Mesendoderm (in vitro differentiated cells): ENCODE data around the gene JPH3.

Source experiments
- DNase-seq: peaks from one replicate; pipeline ENCODE4 v3.0.0; 2013
- H2AK5ac ChIP-seq: 2 replicates; pipeline ENCODE4 v1.6.1; 2013; ENCODE audit warnings: low read length, inconsistent platforms
- H2BK120ac ChIP-seq: 2 replicates; pipeline ENCODE4 v1.6.1; 2013; ENCODE audit warnings: low read depth, mild to moderate bottlenecking, low read length, moderate library complexity, mixed read lengths
- H2BK15ac ChIP-seq: replicated peaks from 2 replicates; pipeline ENCODE4 v1.6.1; 2013; ENCODE audit warnings: low read depth, mild to moderate bottlenecking, moderate library complexity
- H2BK5ac ChIP-seq: 2 replicates; pipeline ENCODE4 v1.6.1; 2013; ENCODE audit warnings: low read length, inconsistent platforms
- H3K18ac ChIP-seq: 2 replicates; pipeline ENCODE4 v1.6.1; 2013; ENCODE audit warnings: mild to moderate bottlenecking, low read length, mixed read lengths
- H3K23ac ChIP-seq: one replicate; pipeline ENCODE4 v1.6.1; 2013; ENCODE audit warnings: low read length
- H3K27ac ChIP-seq: 2 replicates; pipeline ENCODE4 v1.5.1; 2013; ENCODE audit warnings: low read depth, mild to moderate bottlenecking, inconsistent platforms, low read length, moderate library complexity
- H3K27me3 ChIP-seq: 2 replicates; pipeline ENCODE4 v1.6.1; 2013; ENCODE audit warnings: low read length, control low read depth, mild to moderate bottlenecking, inconsistent platforms; ENCODE audit not compliant: insufficient read depth, poor library complexity
- H3K36me3 ChIP-seq: 2 replicates; pipeline ENCODE4 v1.6.1; 2013; ENCODE audit warnings: low read length, inconsistent platforms; ENCODE audit not compliant: control insufficient read depth, insufficient read depth
- H3K4ac ChIP-seq: one replicate; pipeline ENCODE4 v1.6.1; 2013; ENCODE audit warnings: low read depth, mild to moderate bottlenecking, low read length, moderate library complexity
- H3K4me1 ChIP-seq: 2 replicates; pipeline ENCODE4 v1.6.1; 2013; ENCODE audit warnings: low read depth, low read length, inconsistent platforms; ENCODE audit not compliant: control insufficient read depth
- H3K4me2 ChIP-seq: 2 replicates; pipeline ENCODE4 v1.6.1; 2013; ENCODE audit warnings: low read length
- H3K4me3 ChIP-seq: 2 replicates; pipeline ENCODE4 v1.5.1; 2013; ENCODE audit warnings: mild to moderate bottlenecking, low read length
- H3K56ac ChIP-seq: one replicate; pipeline ENCODE4 v1.6.1; 2013; ENCODE audit warnings: low read length
- H3K79me1 ChIP-seq: 2 replicates; pipeline ENCODE4 v1.6.1; 2013; ENCODE audit warnings: low read length, inconsistent platforms
- H3K79me2 ChIP-seq: 2 replicates; pipeline ENCODE4 v1.6.1; 2013; ENCODE audit warnings: mild to moderate bottlenecking, low read length; ENCODE audit not compliant: control insufficient read depth, insufficient read depth
- H3K9ac ChIP-seq: 2 replicates; pipeline ENCODE4 v1.6.1; 2013; ENCODE audit warnings: low read length, inconsistent platforms
- H4K5ac ChIP-seq: one replicate; pipeline ENCODE4 v1.6.1; 2013; ENCODE audit warnings: low read length
- H4K8ac ChIP-seq: one replicate; pipeline ENCODE4 v1.6.1; 2013; ENCODE audit warnings: low read depth, mild to moderate bottlenecking, control low read depth, low read length, moderate library complexity
- WGBS: extraction: QIAGEN DNeasy Blood & Tissue Kit; methylation state at CpG from one replicate; pipeline ENCODE4 v1.1.7; 2013; ENCODE audit warnings: low lambda C conversion rate, missing lambda C conversion rate; ENCODE audit not compliant: insufficient coverage; ENCODE audit errors: extremely low coverage; 5-methylcytosine and 5-hydroxymethylcytosine counted together

The JPH3 gene

DNA sequence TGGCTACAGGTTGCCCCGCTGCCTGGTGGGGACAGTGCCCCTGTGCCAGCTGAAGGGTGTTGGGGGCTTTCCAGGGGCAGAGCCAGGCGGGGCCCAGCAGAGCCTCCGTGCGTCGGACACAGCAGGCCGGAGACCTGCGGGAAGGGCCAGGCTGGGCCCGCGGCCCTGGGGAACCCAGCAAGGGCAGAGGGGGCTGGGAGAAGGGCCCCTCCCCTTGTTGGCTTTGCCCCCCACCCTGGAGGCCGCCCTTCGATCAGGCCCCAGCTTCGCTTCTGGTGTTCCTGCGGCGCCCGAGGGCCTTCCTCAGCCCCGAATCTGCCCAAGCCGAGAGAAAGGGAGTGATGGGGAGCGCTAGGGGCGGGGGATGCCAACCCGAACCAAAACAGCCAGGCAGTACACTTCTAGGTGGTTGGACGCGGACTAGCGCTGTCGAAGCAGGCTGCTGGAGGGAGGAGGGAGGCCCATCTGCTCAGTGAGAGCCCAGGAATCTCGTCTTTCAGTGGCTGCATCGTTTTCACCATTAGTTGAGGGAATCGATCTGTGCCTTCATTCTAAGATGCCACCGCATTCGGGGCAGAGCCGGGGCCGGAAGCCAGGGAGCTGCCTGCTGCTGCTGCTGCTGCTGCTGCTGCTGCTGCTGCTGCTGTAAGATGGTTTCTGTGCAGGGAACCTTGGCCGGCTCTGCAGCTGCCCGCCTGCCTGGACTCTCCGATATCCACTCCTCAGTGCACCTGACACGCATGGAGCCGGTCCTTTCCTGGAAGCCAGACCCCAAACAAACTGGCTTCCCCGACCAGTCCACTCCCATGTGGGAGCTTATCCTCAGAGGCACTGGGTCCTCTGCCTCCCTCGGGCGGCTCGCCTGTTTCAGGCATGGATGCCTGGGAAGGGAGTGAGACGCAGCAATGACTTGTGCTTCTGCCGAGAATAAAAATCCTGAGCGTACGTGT, 1.7 kb downstream of the JPH3 start:
- no CpG with 5 or more reads among the region's 44 CpGs for whole genome bisulfite sequencing
- no peak overlapping the region for H3K4ac ChIP-seq
- H3K18ac ChIP-seq = no peak overlapping the region
- H2BK5ac ChIP-seq = no peak overlapping the region
- no peak overlapping the region for H2BK15ac ChIP-seq
- no peak overlapping the region for H3K27ac ChIP-seq
- H3K9ac ChIP-seq = peak overlapping the region; percentile 88
- H4K8ac ChIP-seq = no peak overlapping the region
- no peaks in the 10 kb centered on the region for H3K4me1 ChIP-seq
- H3K36me3 ChIP-seq = no peaks in the 10 kb centered on the region
- H4K5ac ChIP-seq = no peak overlapping the region
- peak; percentile 46 for DNase-seq
- H3K27me3 ChIP-seq = no peaks in the 10 kb centered on the region
- no peak overlapping the region for H2BK120ac ChIP-seq
- no peaks in the 10 kb centered on the region for H3K79me2 ChIP-seq
- H3K23ac ChIP-seq = no peak overlapping the region
- peaks cover 6% of the 10 kb centered on the region for H3K79me1 ChIP-seq
- no peak overlapping the region for H2AK5ac ChIP-seq
- H3K4me2 ChIP-seq = peak overlapping the region; percentile 47
- peak overlapping the region; percentile 75 for H3K56ac ChIP-seq
- H3K4me3 ChIP-seq = peak overlapping the region; percentile 87

DNA sequence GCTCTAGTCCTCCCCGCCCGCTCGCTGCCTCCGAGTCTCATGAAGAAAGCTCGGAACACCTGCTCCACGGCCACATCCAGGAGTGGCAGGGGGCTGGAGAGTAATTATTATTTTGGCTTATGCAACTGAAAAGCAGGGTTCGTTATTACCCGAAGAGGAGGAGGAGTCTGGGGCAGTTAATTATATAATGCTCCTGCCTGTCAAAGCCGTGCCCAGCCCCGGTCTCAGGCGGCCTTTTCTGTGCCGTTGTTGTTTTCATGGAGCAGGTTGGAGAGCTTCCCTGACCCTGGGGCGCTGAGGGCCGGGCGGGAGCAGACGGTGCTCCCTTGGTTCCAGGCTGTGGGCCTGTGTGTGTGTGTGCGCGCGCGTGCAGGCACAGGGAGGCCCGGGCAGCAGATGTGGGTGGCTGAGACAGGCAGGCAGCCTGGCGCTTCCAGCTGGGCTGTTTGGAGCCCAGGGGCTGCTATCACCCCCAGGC, 2.4 kb downstream of the JPH3 start:
- Histone ChIP-seq H3K56ac (no peak overlapping the region), H2BK5ac (no peak overlapping the region), H3K27me3 (no peaks in the 10 kb centered on the region), H2BK15ac (no peak overlapping the region), H4K5ac (no peak overlapping the region), H3K79me1 (peaks cover 6% of the 10 kb centered on the region), H2AK5ac (no peak overlapping the region), H3K36me3 (no peaks in the 10 kb centered on the region), H3K79me2 (no peaks in the 10 kb centered on the region), H3K27ac (no peak overlapping the region), H2BK120ac (no peak overlapping the region), H3K4me3 (no peak overlapping the region), H3K9ac (no peak overlapping the region), H3K23ac (no peak overlapping the region), H4K8ac (no peak overlapping the region), H3K4me1 (no peaks in the 10 kb centered on the region), H3K18ac (no peak overlapping the region), H3K4me2 (no peak overlapping the region), H3K4ac (no peak overlapping the region)
- no CpG with 5 or more reads among the region's 22 CpGs for WGBS
- no peak for DNase-seq

DNA sequence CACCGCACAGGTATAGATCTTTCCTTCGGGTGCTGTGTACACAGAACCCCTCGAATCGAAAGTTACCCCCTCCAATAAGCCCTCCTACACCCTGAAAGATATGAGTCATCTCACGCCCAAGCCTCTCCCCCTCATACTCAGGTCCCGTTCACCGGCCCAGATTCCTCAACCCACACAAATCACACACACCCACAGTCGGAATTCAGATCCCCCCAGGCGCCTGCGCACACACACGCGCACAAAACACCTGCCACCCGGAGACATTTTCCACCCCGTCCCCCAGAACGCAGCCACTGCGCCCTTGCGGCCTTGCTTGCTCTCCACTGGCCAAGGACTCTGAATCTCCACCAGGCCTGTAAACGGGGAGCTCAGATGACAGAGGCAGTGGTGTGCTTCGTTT, 4.9 kb downstream of the JPH3 start:
- Histone ChIP-seq H3K4me3 (no peak overlapping the region), H3K4ac (no peak overlapping the region), H2BK5ac (no peak overlapping the region), H3K36me3 (no peaks in the 10 kb centered on the region), H4K8ac (no peak overlapping the region), H3K79me2 (no peaks in the 10 kb centered on the region), H2BK15ac (no peak overlapping the region), H3K27ac (no peak overlapping the region), H3K4me1 (no peaks in the 10 kb centered on the region), H4K5ac (no peak overlapping the region), H3K4me2 (no peak overlapping the region), H3K79me1 (peaks cover 6% of the 10 kb centered on the region), H3K56ac (no peak overlapping the region), H3K9ac (no peak overlapping the region), H2BK120ac (no peak overlapping the region), H3K18ac (no peak overlapping the region), H3K27me3 (no peaks in the 10 kb centered on the region), H3K23ac (no peak overlapping the region), H2AK5ac (no peak overlapping the region)
- no CpG with 5 or more reads among the region's 19 CpGs for WGBS
- no peak for DNase-seq

DNA sequence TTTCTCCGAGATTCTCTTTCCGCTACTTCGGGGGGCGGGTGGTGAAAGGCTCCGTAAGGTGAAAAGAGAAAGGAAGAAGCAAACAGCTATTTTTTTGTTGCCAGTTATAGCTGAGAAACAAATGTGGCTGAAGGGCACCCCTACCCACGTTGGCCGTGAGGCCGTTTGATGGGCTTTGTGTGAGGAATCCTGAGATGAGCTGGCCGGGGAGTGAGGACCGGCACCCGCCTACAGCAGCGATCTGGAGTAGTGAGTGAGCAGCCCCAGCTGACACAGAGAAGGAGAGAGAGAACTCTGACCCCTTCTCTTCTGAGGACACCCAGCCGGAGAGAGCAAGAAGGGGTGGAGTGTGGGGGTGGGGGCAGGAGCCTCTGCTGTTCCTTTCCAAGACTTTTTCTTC, 5.6 kb downstream of the JPH3 start:
- peaks cover 6% of the 10 kb centered on the region for H3K79me1 ChIP-seq
- no peak overlapping the region for H3K27ac ChIP-seq
- no peak overlapping the region for H3K4me3 ChIP-seq
- no peak overlapping the region for H3K4me2 ChIP-seq
- no peak overlapping the region for H2BK5ac ChIP-seq
- H2AK5ac ChIP-seq = no peak overlapping the region
- no peak overlapping the region for H2BK15ac ChIP-seq
- H2BK120ac ChIP-seq = no peak overlapping the region
- no peak overlapping the region for H3K4ac ChIP-seq
- no peak for DNase-seq
- no CpG with 5 or more reads among the region's 13 CpGs for WGBS
- H3K27me3 ChIP-seq = no peaks in the 10 kb centered on the region
- H3K36me3 ChIP-seq = no peaks in the 10 kb centered on the region
- no peaks in the 10 kb centered on the region for H3K4me1 ChIP-seq
- no peak overlapping the region for H4K8ac ChIP-seq
- no peaks in the 10 kb centered on the region for H3K79me2 ChIP-seq
- no peak overlapping the region for H4K5ac ChIP-seq
- H3K23ac ChIP-seq = no peak overlapping the region
- H3K18ac ChIP-seq = no peak overlapping the region
- H3K9ac ChIP-seq = no peak overlapping the region
- no peak overlapping the region for H3K56ac ChIP-seq

DNA sequence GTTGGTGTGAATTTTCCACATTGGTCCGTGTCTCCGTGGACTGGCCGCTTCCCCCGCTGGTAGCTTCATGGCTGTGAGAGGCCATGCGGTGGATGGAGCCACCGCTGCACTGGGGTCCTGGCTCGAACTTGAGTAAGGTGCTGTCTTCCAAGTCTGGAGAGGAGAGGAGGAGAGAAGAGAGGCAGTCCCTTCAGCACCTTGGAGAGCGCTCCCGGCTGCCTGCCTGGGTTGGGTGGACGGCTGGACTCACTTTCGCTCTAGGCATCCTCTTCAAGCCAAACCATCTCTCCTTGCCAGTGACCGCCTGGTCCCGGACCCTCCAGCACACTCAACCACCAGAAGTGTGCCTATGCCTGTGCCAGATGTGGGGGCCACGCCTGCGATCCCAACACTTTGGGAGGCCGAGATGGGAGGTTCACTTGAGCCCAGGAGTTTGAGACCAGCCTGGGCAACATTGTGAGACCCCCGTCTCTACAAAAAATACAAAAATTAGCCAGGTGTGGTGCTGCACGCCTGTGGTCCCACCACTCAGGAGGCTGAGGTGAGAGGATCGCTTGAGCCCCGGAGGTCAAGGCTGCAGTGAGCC, 6.2 kb downstream of the JPH3 start:
- no CpG with 5 or more reads among the region's 20 CpGs for WGBS
- Histone ChIP-seq H4K5ac (no peak overlapping the region), H2BK5ac (no peak overlapping the region)

More for the DNA sequence above, 6.2 kb downstream of the JPH3 start:
- Histone ChIP-seq H3K27me3 (no peaks in the 10 kb centered on the region), H3K36me3 (no peaks in the 10 kb centered on the region), H3K4me2 (no peak overlapping the region), H3K18ac (no peak overlapping the region), H3K56ac (no peak overlapping the region), H3K4ac (no peak overlapping the region), H3K79me2 (no peaks in the 10 kb centered on the region), H2AK5ac (no peak overlapping the region), H4K8ac (no peak overlapping the region), H3K4me1 (no peaks in the 10 kb centered on the region), H3K4me3 (no peak overlapping the region), H3K27ac (no peak overlapping the region), H3K79me1 (peaks cover 6% of the 10 kb centered on the region), H2BK120ac (no peak overlapping the region), H2BK15ac (no peak overlapping the region), H3K23ac (no peak overlapping the region), H3K9ac (no peak overlapping the region)
- peak; percentile 75 for DNase-seq
